Heart right ventricle (tissue), 16 donors: ENCODE data around the gene PARP16. TPM values are rescaled to one million over a fixed set of nuclear protein-coding genes. Genes with fewer than 3 reads are reported as not detected.
"Not testable (repeated sequence)": the region's sequence is repeated elsewhere in the genome, so short reads cannot be mapped to it uniquely, and the experiment has no call there.

Experiments
- ATAC-seq, 8 donors: fragments of 200-7000 bp; cut with Tn5 transposase; one replicate each; pipeline ENCODE4 v1.9.1; 2020; ENCODE audit warnings: mild to moderate bottlenecking in 8 of 8, moderate library complexity in 8 of 8, moderate number of reproducible peaks in 1 of 8
- DNase-seq, 2 donors: peaks; one replicate each; pipeline ENCODE4 v3.0.0-alpha.2; 2020
- H3K27ac ChIP-seq, 10 donors: fragments of 200-600 bp; sonication (generic) in 2 of 10; one replicate each; pipeline versions ENCODE4 v1.5.0 to v1.8.0; 2020 to 2022; ENCODE audit warnings: mild to moderate bottlenecking in 3 of 10
- H3K27me3 ChIP-seq, 7 donors: fragments of 200-600 bp; one replicate each; pipeline ENCODE4 v1.8.0; 2021 to 2022; ENCODE audit warnings: mild to moderate bottlenecking in 2 of 7
- H3K36me3 ChIP-seq, 9 donors: fragments of 200-600 bp; sonication (generic) in 1 of 9; one replicate each; pipeline versions ENCODE4 v1.5.0 to v1.8.0; 2020 to 2022; ENCODE audit warnings: mild to moderate bottlenecking in 2 of 9
- H3K4me1 ChIP-seq, 9 donors: fragments of 200-600 bp; sonication (generic) in 1 of 9; one replicate each; pipeline versions ENCODE4 v1.5.0 to v1.8.0; 2020 to 2022; ENCODE audit warnings: mild to moderate bottlenecking in 4 of 9
- H3K4me3 ChIP-seq, 10 donors: fragments of 200-600 bp; sonication (generic) in 2 of 10; one replicate each; pipeline versions ENCODE4 v1.5.0 to v1.8.0; 2020 to 2022; ENCODE audit warnings: mild to moderate bottlenecking in 7 of 10, moderate library complexity in 2 of 10
- H3K9me3 ChIP-seq, 11 donors: fragments of 200-600 bp in 10 of 11; sonication (generic) in 2 of 11; one replicate each; pipeline versions ENCODE4 v1.5.0 to v1.8.0; 2013 to 2022; ENCODE audit warnings: mild to moderate bottlenecking in 2 of 11, control low read depth in 1 of 11, moderate library complexity in 1 of 11
- CTCF ChIP-seq, 9 donors: fragments of 200-600 bp; sonication (generic) in 2 of 9; IDR thresholded peaks; one replicate each; pipeline versions ENCODE4 v1.5.0 to v1.8.0; 2021 to 2022; ENCODE audit warnings: antibody characterized with exemption in 9 of 9, mild to moderate bottlenecking in 5 of 9, moderate library complexity in 1 of 9
- WGBS, 2 donors: extraction: QIAGEN DNeasy Blood & Tissue Kit; methylation state at CpG; one replicate each; pipeline ENCODE4 v1.1.7; 2013; ENCODE audit warnings: inconsistent platforms in 1 of 2; 5-methylcytosine and 5-hydroxymethylcytosine counted together
- intact Hi-C, 10 donors: fragments of 100-400 bp; cut with DNase I; formaldehyde crosslinking; loops; one replicate each; pipeline versions ENCODE4 v1.11.1 to v1.14.2; 2022
- polyA plus RNA-seq, 2 donors: library from polyadenylated mRNA; stranded (reverse); fragments of 200-250 nt; gene quantifications; one replicate each; pipeline ENCODE4 v1.2.3, GENCODE V29; 2013
- total RNA-seq, 10 donors: library from RNA; stranded (reverse); fragmentation: NEBNext Ultra II Directional in 3 of 10; extraction: Animal tissue kit (Norgen Biotek cat#: 25700) in 3 of 10; gene quantifications; one replicate each; pipeline versions ENCODE4 v1.2.1 to v1.2.4, GENCODE V29; 2021 to 2023
- donor health status: Arrhythmogenic right ventricular cardiomyopathy.
- donor health status: ischemic (EF 13 %, LVEDD 7.1; RV severe dilation, severe dysfunction).
- donor health status: healthy with polysubstance abuse.
- donor health status: DM: no; HTN: yes; CAD: no.
- donor health status: DM: no; HTN: no; CAD: no.
- donor health status: ischemic (EF 25% LVEDD 6.9; RV normal size, moderate dysfunction).
- donor health status: ischemic (EF 25% LVEDD 5.7; RV mildly dilated, moderate dysfunction).
- donor health status: healthy.
- donor health status: DM: yes; HTN: yes; CAD: no.
- donor health status: Ischemic cardiomyopathy.
- donor health status: ischemic (EF 35%, LVEDD 5.7; RV mildly dilated, moderate dysfunction).
- donor health status: nonischemic (EF 11% LVEDD 7.7; RV severe dilation, severe dysfunction).
- donor health status: DM: yes; HTN: yes; CAD: no.
- donor health status: PGD.
- donor health status: ischemic (EF 29% LVEDD 5.4; RV normal size, mild dysfunction).
- donor health status: nonischemic (EF 23%, LVEDD 6.1; RV moderate dilation, normal function).

Gene PARP16
- total and polyA plus RNA-seq, 12 donors = 3.1 to 5.2 (median 4.7) TPM

GRCh38 chr15:65246026-65246714 is 40.5 kb downstream of the PARP16 start:
- Histone ChIP-seq H3K36me3 (no peaks in the 10 kb centered on the region), H3K4me3 (no peak overlapping the region), H3K4me1 (peaks cover 5 to 39% (median 20%) of the 10 kb centered on the region in 9 donors), H3K27ac (peak overlapping the region; percentile 22 to 81 (median 71)), H3K9me3 (no peaks in the 10 kb centered on the region), H3K27me3 (no peaks in the 10 kb centered on the region)
- TF ChIP-seq CTCF (IDR thresholded peaks at IDR 0.05) = no peak
- ATAC-seq (peak; percentile 43 to 70 (median 54)), DNase-seq (peak in 1 of 2 donors; percentile 42)
- intact Hi-C loops = no loop called here
- 50 to 65% methylated on average over 8 of the region's 8 CpGs for WGBS, 2 donors

GRCh38 chr15:65245096-65245856 is 41.4 kb downstream of the PARP16 start:
- ATAC-seq = peak; percentile 87 to 94 (median 90)
- H3K27me3 ChIP-seq = no peaks in the 10 kb centered on the region

GRCh38 chr15:65244638-65245037 is 42.0 kb downstream of the PARP16 start:
- no peak overlapping the region for H3K4me3 ChIP-seq
- no peak for TF ChIP-seq CTCF (IDR thresholded peaks at IDR 0.05)
- H3K36me3 ChIP-seq = no peaks in the 10 kb centered on the region
- peak overlapping the region in 7 of 10 donors; percentile 51 to 80 (median 63) for H3K27ac ChIP-seq
- peak in 1 of 8 donors; percentile 3 for ATAC-seq
- DNase-seq = no peak
- peaks cover 5 to 35% (median 20%) of the 10 kb centered on the region in 9 donors for H3K4me1 ChIP-seq
- H3K27me3 ChIP-seq = no peaks in the 10 kb centered on the region
- intact Hi-C loops = no loop called here
- no peaks in the 10 kb centered on the region for H3K9me3 ChIP-seq

More at GRCh38 chr15:65245096-65245856, 41.4 kb downstream of the PARP16 start:
- Histone ChIP-seq H3K27ac (peak overlapping the region; percentile 22 to 81 (median 71)), H3K4me1 (peaks cover 5 to 39% (median 20%) of the 10 kb centered on the region in 9 donors), H3K9me3 (no peaks in the 10 kb centered on the region), H3K4me3 (no peak overlapping the region), H3K36me3 (no peaks in the 10 kb centered on the region)
- intact Hi-C loops = no loop called here
- WGBS, 2 donors = 49 to 56% methylated on average over 11 of the region's 11 CpGs
- DNase-seq = peak; percentile 68 to 80
- TF ChIP-seq CTCF (IDR thresholded peaks at IDR 0.05) = no peak

- H3K4me3 ChIP-seq, DNase-seq, H3K27me3 ChIP-seq, ATAC-seq, intact Hi-C loops, H3K27ac ChIP-seq, H3K4me1 ChIP-seq, H3K36me3 ChIP-seq, H3K9me3 ChIP-seq: not testable (repeated sequence)
- 93% methylated on average over 8 of the region's 8 CpGs for WGBS, 2 donors
Observed at GRCh38 chr15:65236443-65236842, 50.2 kb downstream of the PARP16 start.
